SK-N-SH treated with all-trans-retinoic acid at 6 μM for 48 hours (cell line): ENCODE measurements around the gene MAGI3.

Source experiments
- TCF4 ChIP-seq: fragments of 250-450 bp; sonication (Bioruptor Pico); IDR thresholded peaks from 2 replicates; pipeline ENCODE4 v1.8.0; 2021; ENCODE audit warnings: mild to moderate bottlenecking, moderate library complexity, borderline replicate concordance
- TF ChIP-seq, protein P1 (sequence below): fragments of 250-450 bp; sonication (Bioruptor Pico); IDR thresholded peaks from 2 replicates; pipeline ENCODE4 v1.5.1; 2020; ENCODE audit warnings: low read depth, mild to moderate bottlenecking, moderate library complexity

DNA sequence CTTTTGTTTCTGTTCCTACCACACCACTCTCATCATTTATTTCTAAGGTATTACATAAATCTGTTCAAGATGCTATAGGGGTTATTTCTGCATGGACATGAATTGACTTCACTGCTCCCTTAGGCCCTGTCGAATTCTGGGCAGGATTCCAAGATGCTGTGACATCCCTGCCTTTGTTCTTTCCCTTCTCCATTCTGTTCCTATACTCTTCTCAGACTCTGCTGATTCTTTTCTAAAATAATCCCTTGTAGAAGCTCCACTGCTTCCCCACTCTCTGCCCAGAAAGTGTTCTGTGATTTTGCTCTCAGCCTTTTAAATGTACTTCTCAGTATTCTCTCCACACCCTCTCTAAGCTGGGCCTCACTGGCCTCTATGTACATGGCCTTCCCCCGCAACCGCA is 269.8 kb downstream of the MAGI3 start:
- no peak for TF ChIP-seq TCF4 (CRISPR knock-in tag)
- TF ChIP-seq, protein P1, sequence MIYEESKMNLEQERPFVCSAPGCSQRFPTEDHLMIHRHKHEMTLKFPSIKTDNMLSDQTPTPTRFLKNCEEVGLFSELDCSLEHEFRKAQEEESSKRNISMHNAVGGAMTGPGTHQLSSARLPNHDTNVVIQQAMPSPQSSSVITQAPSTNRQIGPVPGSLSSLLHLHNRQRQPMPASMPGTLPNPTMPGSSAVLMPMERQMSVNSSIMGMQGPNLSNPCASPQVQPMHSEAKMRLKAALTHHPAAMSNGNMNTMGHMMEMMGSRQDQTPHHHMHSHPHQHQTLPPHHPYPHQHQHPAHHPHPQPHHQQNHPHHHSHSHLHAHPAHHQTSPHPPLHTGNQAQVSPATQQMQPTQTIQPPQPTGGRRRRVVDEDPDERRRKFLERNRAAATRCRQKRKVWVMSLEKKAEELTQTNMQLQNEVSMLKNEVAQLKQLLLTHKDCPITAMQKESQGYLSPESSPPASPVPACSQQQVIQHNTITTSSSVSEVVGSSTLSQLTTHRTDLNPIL (CRISPR knock-in tag): no peak
